CD14-positive monocyte (primary cell): ENCODE data around the gene ST6GALNAC3. TPM values are rescaled to one million over a fixed set of nuclear protein-coding genes. Genes with fewer than 3 reads are reported as not detected.

Experiments
- DNase-seq, 3 donors: peaks; one replicate each; pipeline ENCODE4 v3.0.0-alpha.2; 2011 to 2022
- H2AFZ ChIP-seq: 2 replicates; pipeline ENCODE4 v1.6.0; 2012; ENCODE audit warnings: mild to moderate bottlenecking, low read depth, low read length, inconsistent platforms; ENCODE audit not compliant: insufficient read depth, poor library complexity, severe bottlenecking
- H3K27ac ChIP-seq, 2 donors: 1 replicate in 1 of 2; 2 replicates in 1 of 2; pipeline ENCODE4 v1.5.1; 2012 to 2013; ENCODE audit warnings: low read length in 2 of 2, control low read depth in 1 of 2, inconsistent platforms in 1 of 2, low read depth in 1 of 2, mild to moderate bottlenecking in 1 of 2
- H3K27me3 ChIP-seq, 2 donors: one replicate each; pipeline versions ENCODE4 v1.6.0 to v1.6.1; 2011 to 2013; ENCODE audit warnings: low read length in 2 of 2; ENCODE audit not compliant: control insufficient read depth in 2 of 2, insufficient read depth in 2 of 2
- H3K36me3 ChIP-seq, 2 donors: replicated peaks in 1 of 2; 1 replicate in 1 of 2; 2 replicates in 1 of 2; pipeline versions ENCODE4 v1.5.1 to v1.6.1; 2012 to 2013; ENCODE audit warnings: low read length in 2 of 2, control low read depth in 1 of 2, inconsistent platforms in 1 of 2, mild to moderate bottlenecking in 1 of 2; ENCODE audit not compliant: insufficient read depth in 2 of 2, control insufficient read depth in 1 of 2
- H3K4me1 ChIP-seq, 2 donors: 1 replicate in 1 of 2; 2 replicates in 1 of 2; pipeline versions ENCODE4 v1.5.1 to v1.6.1; 2012 to 2013; ENCODE audit warnings: low read length in 2 of 2, control low read depth in 1 of 2, inconsistent platforms in 1 of 2, mild to moderate bottlenecking in 1 of 2, moderate library complexity in 1 of 2; ENCODE audit not compliant: insufficient read depth in 2 of 2, control insufficient read depth in 1 of 2
- H3K4me2 ChIP-seq: replicated peaks from 2 replicates; pipeline ENCODE3; 2012; ENCODE audit warnings: low read length, moderate library complexity, mild to moderate bottlenecking; ENCODE audit not compliant: poor library complexity, severe bottlenecking; ENCODE audit errors: extremely low read depth
- H3K4me3 ChIP-seq, 3 experiments: fragments of 200-600 bp in 1 of 3; sonication (generic) in 1 of 3; replicated peaks in 1 of 3; 1 replicate in 2 of 3; 2 replicates in 1 of 3; pipeline ENCODE4 v1.5.1; 2011 to 2013; ENCODE audit warnings: low read length in 3 of 3, mild to moderate bottlenecking in 3 of 3, control low read depth in 2 of 3, low read depth in 2 of 3, inconsistent platforms in 1 of 3, moderate library complexity in 1 of 3
- H3K79me2 ChIP-seq: 2 replicates; pipeline ENCODE4 v1.6.0; 2012; ENCODE audit warnings: mild to moderate bottlenecking, control low read depth, inconsistent platforms, low read length, moderate library complexity; ENCODE audit not compliant: insufficient read depth
- H3K9ac ChIP-seq: 2 replicates; pipeline ENCODE4 v1.6.0; 2017; ENCODE audit warnings: low read length, mild to moderate bottlenecking; ENCODE audit not compliant: insufficient read depth, poor library complexity, severe bottlenecking
- H3K9me3 ChIP-seq, 2 donors: replicated peaks in 1 of 2; 1 replicate in 1 of 2; 2 replicates in 1 of 2; pipeline versions ENCODE4 v1.5.1 to v1.6.1; 2012 to 2013; ENCODE audit warnings: low read length in 2 of 2, control low read depth in 1 of 2; ENCODE audit not compliant: control insufficient read depth in 1 of 2, insufficient read depth in 1 of 2
- H4K20me1 ChIP-seq: 2 replicates; pipeline ENCODE4 v1.6.0; 2012; ENCODE audit warnings: mild to moderate bottlenecking, low read length, control low read depth, moderate library complexity; ENCODE audit not compliant: insufficient read depth
- H3K27ac Mint-ChIP-seq, 7 donors: one replicate each; pipeline ENCODE4 v1.8.0; 2020; ENCODE audit warnings: mild to moderate bottlenecking in 7 of 7, mixed read lengths in 7 of 7, moderate library complexity in 6 of 7, inconsistent platforms in 2 of 7
- H3K27me3 Mint-ChIP-seq, 3 donors: one replicate each; pipeline ENCODE4 v1.8.0; 2021 to 2022; ENCODE audit warnings: low read depth in 3 of 3, mild to moderate bottlenecking in 3 of 3, mixed read lengths in 3 of 3, moderate library complexity in 3 of 3, inconsistent platforms in 1 of 3
- H3K36me3 Mint-ChIP-seq, 2 donors: one replicate each; pipeline ENCODE4 v1.8.0; 2020; ENCODE audit warnings: mixed read lengths in 2 of 2, inconsistent platforms in 1 of 2, mild to moderate bottlenecking in 1 of 2
- H3K4me1 Mint-ChIP-seq: one replicate; pipeline ENCODE4 v1.8.0; 2020; ENCODE audit warnings: mild to moderate bottlenecking, mixed read lengths
- H3K4me3 Mint-ChIP-seq, 2 donors: one replicate each; pipeline ENCODE4 v1.8.0; 2020; ENCODE audit warnings: mild to moderate bottlenecking in 2 of 2, mixed read lengths in 2 of 2, moderate library complexity in 1 of 2
- H3K9me3 Mint-ChIP-seq, 7 donors: one replicate each; pipeline ENCODE4 v1.8.0; 2020 to 2022; ENCODE audit warnings: mixed read lengths in 7 of 7, mild to moderate bottlenecking in 6 of 7, moderate library complexity in 6 of 7, inconsistent platforms in 2 of 7
- CTCF ChIP-seq: fragments of 200-600 bp; IDR thresholded peaks from one replicate; pipeline ENCODE4 v1.8.0; 2022; ENCODE audit warnings: antibody characterized with exemption, mild to moderate bottlenecking
- WGBS: methylation state at CpG from one replicate; pipeline ENCODE4 v1.1.5; 2013; ENCODE audit warnings: missing lambda C conversion rate; ENCODE audit not compliant: insufficient coverage; 5-methylcytosine and 5-hydroxymethylcytosine counted together
- intact Hi-C, 2 donors: fragments of 100-400 bp; cut with micrococcal nuclease; formaldehyde crosslinking; loops; one replicate each; pipeline versions ENCODE4 v1.15.0 to v1.15.1; 2023
- polyA plus RNA-seq, 3 donors: library from polyadenylated mRNA; depleted of rRNA in 1 of 3; unstranded in 2 of 3; stranded (reverse) in 1 of 3; fragments of 300-500 nt in 2 of 3; fragments of >200 nt in 1 of 3; fragmentation: Illumina TruSeq in 2 of 3; gene quantifications; 1 replicate in 2 of 3; 2 replicates in 1 of 3; pipeline ENCODE4 v1.2.3, GENCODE V29; 2012 to 2021

ST6GALNAC3 gene
- polyA plus RNA-seq, 3 donors = 6.5 to 9.2 (median 7.6) TPM

DNA sequence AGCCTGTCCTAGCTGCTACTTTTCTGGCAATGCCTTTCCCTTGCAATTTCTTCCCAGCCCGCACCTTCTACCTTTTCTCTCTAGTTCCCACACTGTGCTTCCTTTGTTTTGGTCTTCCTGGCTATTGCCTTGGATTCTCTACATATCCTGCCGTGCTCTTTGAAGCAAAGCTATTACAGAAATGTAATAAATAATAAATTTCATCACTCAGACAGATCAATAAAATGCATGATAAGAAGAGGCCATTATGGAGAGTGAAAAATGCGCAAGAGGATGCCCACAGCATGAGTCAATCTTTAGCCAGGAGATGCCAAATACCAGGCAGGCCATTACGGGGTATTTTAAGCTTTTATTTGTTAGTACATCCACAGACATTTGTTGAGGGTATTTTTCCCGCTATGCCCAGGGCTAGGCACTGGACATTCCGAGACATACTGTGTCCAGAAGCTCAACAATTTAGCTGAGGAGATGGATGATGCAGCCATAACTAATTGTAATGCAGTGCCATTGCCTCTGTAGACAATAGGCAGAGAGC is 163.6 kb downstream of the ST6GALNAC3 start:
- Histone ChIP-seq H3K27ac (no peak overlapping the region), H3K79me2 (no peaks in the 10 kb centered on the region), H4K20me1 (no peaks in the 10 kb centered on the region), H3K4me3 (no peak overlapping the region), H2AFZ (no peak overlapping the region), H3K4me2 (no peak overlapping the region), H3K27me3 (no peaks in the 10 kb centered on the region), H3K9ac (no peak overlapping the region), H3K4me1 (peaks cover 3 to 15% of the 10 kb centered on the region in 2 donors), H3K9me3 (no peaks in the 10 kb centered on the region), H3K36me3 (no peaks in the 10 kb centered on the region)
- no peak for TF ChIP-seq CTCF
- Mint-ChIP-seq H3K4me3 (no peak overlapping the region), H3K27ac (no peak overlapping the region), H3K9me3 (peaks cover 0 to 5% (median 3%) of the 10 kb centered on the region in 7 donors), H3K27me3 (peaks cover 0 to 2% (median 0%) of the 10 kb centered on the region in 3 donors), H3K4me1 (peaks cover 21% of the 10 kb centered on the region), H3K36me3 (peaks cover 0 to 1% of the 10 kb centered on the region in 2 donors)
- intact Hi-C loops = no loop called here
- no peak for DNase-seq
- WGBS = 93% methylated on average over 3 of the region's 6 CpGs

GRCh38 chr1:76239470-76239918 is 164.9 kb downstream of the ST6GALNAC3 start:
- H3K36me3 Mint-ChIP-seq = peaks cover 0 to 1% of the 10 kb centered on the region in 2 donors
- H3K4me3 ChIP-seq = no peak overlapping the region
- no peak overlapping the region for H3K9ac ChIP-seq
- no peak for DNase-seq
- no peak overlapping the region for H3K4me2 ChIP-seq
- H3K27me3 ChIP-seq = no peaks in the 10 kb centered on the region
- peaks cover 0 to 2% (median 0%) of the 10 kb centered on the region in 3 donors for H3K27me3 Mint-ChIP-seq
- peaks cover 22% of the 10 kb centered on the region for H3K4me1 Mint-ChIP-seq
- WGBS = 50% methylated on average over 1 of the region's 3 CpGs
- no peaks in the 10 kb centered on the region for H4K20me1 ChIP-seq
- peaks cover 0 to 15% (median 6%) of the 10 kb centered on the region in 7 donors for H3K9me3 Mint-ChIP-seq
- no peak overlapping the region for H2AFZ ChIP-seq
- peak overlapping the region in 1 of 7 donors; percentile 16 for H3K27ac Mint-ChIP-seq
- no peaks in the 10 kb centered on the region for H3K79me2 ChIP-seq
- no peak for TF ChIP-seq CTCF
- no peaks in the 10 kb centered on the region for H3K36me3 ChIP-seq
- intact Hi-C loops = no loop called here
- peaks cover 0 to 3% of the 10 kb centered on the region in 2 donors for H3K9me3 ChIP-seq
- H3K27ac ChIP-seq = no peak overlapping the region
- H3K4me1 ChIP-seq = peaks cover 3 to 15% of the 10 kb centered on the region in 2 donors
- no peak overlapping the region for H3K4me3 Mint-ChIP-seq
